IPS-18c (cell line): Measurements from ENCODE around the gene NXPH4.

ENCODE experiments used
- H3K4me3 ChIP-seq: 2 replicates; pipeline ENCODE4 v1.7.0; 2013; ENCODE audit warnings: low read depth, mild to moderate bottlenecking, low read length, moderate library complexity; ENCODE audit not compliant: insufficient read depth
- H3K9me3 ChIP-seq: one replicate; pipeline ENCODE4 v1.6.1; 2013; ENCODE audit warnings: mild to moderate bottlenecking, low read length, moderate library complexity; ENCODE audit not compliant: control insufficient read depth, insufficient read depth

The NXPH4 gene

GRCh38 chr12:57222286-57223190 is 5.9 kb downstream of the NXPH4 start:
- no peak overlapping the region for H3K4me3 ChIP-seq

DNA sequence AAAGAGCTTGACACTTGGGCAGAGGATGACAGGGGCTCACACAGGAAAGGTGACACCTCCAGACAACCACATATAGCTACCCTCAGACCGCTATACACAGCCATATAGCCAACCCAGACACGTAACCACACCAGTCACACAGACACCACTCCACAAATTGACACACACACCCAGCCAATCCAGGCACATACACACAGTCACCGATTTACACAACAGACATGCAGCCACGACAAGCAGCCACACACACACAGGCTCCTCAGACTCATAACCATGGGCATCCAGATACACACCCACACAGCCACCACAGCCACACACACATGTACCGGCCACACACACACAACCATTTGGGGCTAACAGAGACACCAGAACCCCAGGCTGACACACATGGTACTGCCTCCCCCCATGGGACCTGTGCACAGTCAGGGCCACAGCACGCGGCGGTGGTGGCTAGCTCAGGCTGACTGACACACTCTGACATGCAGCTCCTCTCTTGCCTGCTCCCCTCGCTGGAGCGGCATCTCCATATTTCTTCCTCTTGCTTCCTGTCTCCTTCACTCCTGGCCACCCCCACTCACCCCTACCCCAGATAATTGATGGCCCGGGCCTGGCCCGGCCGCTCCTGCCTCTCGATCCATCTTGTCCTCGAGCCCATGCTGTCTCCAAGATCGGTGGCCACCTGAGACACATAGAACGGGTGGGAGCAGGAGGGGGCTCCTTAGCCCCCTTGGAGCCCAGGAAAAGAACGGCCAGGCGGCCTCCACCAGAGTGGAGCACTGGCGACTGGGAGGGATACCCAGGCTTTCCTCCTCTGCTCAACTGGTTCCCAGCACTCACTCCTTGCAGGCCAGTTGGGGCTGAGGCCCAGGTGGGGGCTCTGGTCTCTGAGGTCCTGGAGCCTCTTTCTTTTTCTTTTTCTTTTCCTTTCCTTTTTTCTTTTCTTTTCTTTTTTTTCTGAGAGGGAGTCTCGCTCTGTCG is 6.9 kb downstream of the NXPH4 start:
- H3K9me3 ChIP-seq = peaks cover 4% of the 10 kb centered on the region
- H3K4me3 ChIP-seq = no peak overlapping the region

More at GRCh38 chr12:57222286-57223190, 5.9 kb downstream of the NXPH4 start:
- H3K9me3 ChIP-seq = peaks cover 6% of the 10 kb centered on the region

DNA sequence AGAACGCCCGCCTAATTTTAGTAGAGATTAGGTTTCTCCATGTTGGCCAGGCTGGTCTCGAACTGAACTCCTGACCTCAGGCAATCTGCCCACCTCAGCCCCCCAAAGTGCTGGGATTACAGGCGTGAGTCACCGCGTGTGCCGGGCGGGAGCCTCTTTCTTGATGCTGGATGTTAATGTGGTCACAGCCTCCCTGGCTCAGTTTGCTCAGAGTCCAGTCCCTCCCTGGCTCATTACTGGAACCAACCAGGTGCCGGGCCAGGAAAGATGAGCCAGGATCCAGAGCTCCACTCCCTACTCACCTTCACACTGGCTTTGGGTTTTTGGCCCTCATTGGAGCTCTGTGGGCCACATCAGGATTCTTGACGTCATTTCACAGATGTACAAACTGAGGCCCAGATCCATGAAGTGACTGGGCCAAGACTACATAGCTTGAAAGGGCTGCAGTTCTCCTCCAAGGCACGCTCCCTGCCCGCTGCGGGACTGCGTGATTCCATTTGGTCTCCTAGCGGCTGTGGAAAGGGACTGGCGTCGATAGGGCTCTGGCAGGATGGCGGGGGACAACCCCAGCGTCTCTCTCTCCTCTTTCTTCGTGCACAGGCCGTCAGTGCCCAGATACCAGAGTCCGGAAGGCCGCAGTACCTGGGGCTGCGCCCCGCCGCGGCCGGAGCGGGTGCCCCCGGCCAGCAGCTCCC is 7.8 kb downstream of the NXPH4 start:
- no peak overlapping the region for H3K4me3 ChIP-seq

DNA sequence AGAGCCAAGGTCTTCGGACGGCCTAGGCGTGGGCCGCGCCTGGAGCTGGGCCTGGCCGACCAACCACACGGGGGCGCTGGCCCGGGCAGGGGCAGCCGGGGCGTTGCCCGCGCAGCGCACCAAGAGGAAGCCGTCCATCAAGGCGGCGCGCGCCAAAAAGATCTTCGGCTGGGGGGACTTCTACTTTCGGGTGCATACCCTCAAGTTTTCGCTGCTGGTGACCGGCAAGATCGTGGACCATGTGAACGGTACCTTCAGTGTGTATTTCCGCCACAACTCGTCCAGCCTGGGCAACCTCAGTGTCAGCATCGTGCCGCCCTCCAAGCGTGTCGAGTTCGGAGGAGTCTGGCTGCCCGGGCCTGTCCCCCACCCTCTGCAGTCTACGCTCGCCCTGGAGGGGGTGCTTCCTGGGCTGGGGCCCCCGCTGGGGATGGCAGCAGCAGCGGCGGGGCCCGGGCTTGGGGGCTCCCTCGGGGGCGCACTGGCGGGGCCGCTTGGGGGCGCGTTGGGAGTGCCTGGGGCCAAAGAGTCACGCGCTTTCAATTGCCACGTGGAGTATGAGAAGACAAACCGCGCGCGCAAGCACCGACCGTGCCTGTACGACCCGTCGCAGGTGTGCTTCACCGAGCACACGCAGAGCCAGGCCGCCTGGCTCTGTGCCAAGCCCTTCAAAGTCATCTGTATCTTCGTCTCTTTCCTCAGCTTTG is 8.5 kb downstream of the NXPH4 start:
- peaks cover 4% of the 10 kb centered on the region for H3K9me3 ChIP-seq
- no peak overlapping the region for H3K4me3 ChIP-seq

More for the DNA sequence above, 7.8 kb downstream of the NXPH4 start:
- H3K9me3 ChIP-seq = peaks cover 4% of the 10 kb centered on the region

- peaks cover 4% of the 10 kb centered on the region for H3K9me3 ChIP-seq
- H3K4me3 ChIP-seq = no peak overlapping the region; the same call in none of the 2 replicates
These were observed 9.2 kb downstream of the NXPH4 start for GRCh38 chr12:57225680-57226210.

DNA sequence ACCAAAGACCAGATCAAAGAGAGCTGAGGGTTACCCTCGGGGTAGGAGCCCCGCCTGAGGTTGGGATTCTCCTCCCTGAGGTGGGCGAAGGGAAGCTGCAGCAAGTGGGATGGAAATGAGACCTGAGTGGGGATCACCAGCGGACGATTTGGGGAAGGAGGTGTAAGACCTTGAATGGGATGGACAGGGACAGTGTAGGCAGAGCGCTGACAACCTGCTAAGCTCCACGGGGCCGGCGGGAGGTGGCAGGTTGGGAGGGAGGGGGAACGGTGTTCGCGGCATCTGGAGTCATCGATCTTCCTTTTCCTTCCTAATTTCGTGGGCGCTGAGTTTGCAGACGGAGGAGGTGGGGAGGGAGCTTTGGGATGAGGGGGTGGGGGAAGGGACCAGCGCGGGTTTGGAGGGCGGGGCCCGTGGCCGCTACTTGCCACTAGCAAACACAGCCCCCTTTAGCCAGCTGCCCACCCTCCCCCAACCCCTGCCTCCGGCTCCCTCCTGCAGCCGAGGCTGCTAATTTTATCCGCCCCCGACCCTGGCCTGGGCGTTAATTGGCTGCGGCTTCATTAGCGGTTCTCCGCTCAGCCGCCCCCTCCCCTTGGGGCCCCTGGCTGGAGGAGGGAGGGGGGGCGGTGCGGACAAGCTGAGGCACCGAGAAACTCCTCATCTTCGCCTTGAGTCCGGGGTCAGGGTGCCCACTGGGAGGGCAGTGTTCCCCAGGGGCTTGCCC is 10.2 kb downstream of the NXPH4 start:
- Histone ChIP-seq H3K4me3 (peak overlapping the region; percentile 53), H3K9me3 (peaks cover 4% of the 10 kb centered on the region)

DNA sequence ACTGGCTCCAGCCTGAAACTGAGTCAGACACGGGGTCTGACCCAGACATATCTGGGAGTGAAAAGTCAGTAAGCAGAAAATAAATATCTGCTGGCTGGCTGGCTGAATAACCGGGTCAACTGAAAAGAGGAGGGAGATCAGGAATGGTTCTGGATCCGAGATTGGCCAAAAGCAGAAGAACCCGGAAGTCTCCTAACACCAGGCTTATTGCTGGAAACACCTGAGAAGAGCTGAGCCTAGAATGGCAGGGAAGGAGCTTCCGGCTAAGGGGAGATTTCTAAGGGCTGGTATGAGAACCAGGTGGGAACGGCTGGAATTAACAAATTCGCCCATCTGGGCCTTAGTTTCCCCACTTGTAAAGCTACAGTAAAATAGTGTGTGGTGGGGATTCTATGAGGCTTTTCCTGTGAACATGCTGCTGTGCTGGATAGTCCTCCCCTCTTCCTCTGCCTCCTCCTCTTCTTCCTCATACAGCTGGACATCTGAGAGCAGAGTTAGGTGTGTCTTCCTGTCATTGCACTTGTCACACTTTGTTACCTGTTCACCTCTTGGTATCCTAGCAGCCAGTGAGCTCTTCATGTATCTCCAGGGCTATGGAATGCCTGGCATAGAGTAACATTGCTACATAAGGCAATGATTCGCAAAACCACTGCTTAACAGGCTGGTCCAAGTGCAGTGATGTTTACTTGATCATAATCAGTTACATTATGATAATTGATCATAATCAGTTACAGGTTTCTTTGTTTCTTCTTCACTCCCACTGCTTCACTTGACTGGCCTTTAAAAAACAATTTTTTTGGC is 10.9 kb downstream of the NXPH4 start:
- H3K9me3 ChIP-seq = peaks cover 4% of the 10 kb centered on the region
- peak overlapping the region; percentile 53 for H3K4me3 ChIP-seq

DNA sequence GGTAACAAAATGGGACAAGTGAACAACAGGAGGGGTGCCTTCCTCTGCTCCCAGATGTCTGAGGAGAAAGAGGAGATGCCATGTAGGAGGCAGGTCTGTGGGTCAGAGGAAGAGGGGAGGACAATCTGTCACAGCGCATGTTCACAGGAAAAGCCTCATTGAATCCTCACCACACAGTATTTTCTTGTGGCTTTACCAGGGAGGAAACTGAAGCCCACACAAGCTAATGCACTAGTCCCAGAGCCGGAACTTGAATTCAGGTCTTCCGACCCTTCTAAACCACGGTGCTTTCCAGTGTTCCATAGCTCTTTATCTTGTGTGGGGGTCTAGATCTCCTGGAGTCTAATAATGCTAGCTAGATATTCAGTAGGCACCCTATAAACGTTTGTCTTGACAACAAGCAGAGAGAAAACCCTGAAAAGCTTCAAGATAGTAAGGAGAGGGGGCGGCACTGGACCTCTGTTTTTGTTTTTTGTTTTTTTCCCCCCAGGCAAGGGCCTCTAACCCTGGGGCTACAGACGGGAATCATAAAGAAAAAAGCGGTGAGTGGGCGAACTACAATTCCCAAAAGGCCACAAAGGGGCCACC is 12.5 kb downstream of the NXPH4 start:
- Histone ChIP-seq H3K9me3 (peaks cover 2% of the 10 kb centered on the region), H3K4me3 (no peak overlapping the region; the same call in 1 of the 2 replicates)

DNA sequence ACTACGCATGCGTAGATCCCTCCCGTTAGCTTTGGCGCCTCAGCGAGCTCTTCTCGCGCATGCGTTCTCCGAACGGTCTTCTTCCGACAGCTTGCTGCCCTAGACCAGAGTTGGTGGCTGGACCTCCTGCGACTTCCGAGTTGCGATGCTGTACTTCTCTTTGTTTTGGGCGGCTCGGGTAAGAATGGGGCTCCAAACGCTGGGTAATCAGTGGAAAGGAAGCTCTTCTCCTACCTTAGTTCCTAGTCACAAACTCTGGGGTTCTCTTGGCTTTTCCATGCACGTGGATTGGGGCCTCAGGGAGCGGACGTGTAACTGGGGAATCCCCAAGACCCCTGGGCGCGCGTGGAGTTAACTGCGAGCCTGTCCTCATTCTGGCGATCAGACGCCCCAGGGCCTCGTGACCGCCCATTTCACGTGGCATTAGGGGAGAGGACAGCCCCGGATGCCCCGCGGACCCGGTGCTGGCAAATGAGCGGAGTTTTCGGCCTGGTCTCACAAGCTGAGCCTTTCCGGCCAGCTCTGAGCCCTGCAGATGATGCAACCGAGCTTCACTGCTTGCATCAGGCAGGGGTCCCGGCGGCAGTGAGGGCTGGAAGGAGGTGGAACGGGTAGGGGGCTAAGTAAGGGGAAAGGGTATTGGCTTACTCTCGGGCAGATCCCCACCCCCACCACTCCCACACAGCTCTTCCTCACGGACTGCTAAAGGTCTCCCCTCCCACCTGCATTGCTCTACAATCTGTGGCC is 13.2 kb downstream of the NXPH4 start, which contains the start of gene SHMT2:
Gene SHMT2 (plus strand): TSS at position 78 of the 747 bp plus-strand sequence. CDS start 68 bp downstream, at position 146.
- Histone ChIP-seq H3K4me3 (peak within 1 kb of the TSS; percentile 86), H3K9me3 (no peaks in the 10 kb centered on the region)

- H3K4me3 ChIP-seq = peak overlapping the region; percentile 86
- H3K9me3 ChIP-seq = no peaks in the 10 kb centered on the region
These were observed 14.0 kb downstream of the NXPH4 start for GRCh38 chr12:57230381-57231155.

- no peaks in the 10 kb centered on the region for H3K9me3 ChIP-seq
- H3K4me3 ChIP-seq = no peak overlapping the region
These were observed 14.9 kb downstream of the NXPH4 start for GRCh38 chr12:57231276-57232021.

- H3K4me3 ChIP-seq = no peak overlapping the region
- H3K9me3 ChIP-seq = no peaks in the 10 kb centered on the region
These were observed 15.7 kb downstream of the NXPH4 start for GRCh38 chr12:57232156-57232756.
